HG02840 (cell line): ENCODE results near the gene FAM234A.
"Not testable (repeated sequence)": the region's sequence is repeated elsewhere in the genome, so short reads cannot be mapped to it uniquely, and the experiment has no call there.

Experiments
- ATAC-seq: cut with Tn5 transposase; IDR thresholded peaks from one replicate; pipeline ENCODE4 v1.9.1; 2021; ENCODE audit warnings: mild to moderate bottlenecking, moderate library complexity, moderate number of reproducible peaks; ENCODE audit not compliant: unreplicated experiment, low FRiP score

Gene FAM234A, protein sequence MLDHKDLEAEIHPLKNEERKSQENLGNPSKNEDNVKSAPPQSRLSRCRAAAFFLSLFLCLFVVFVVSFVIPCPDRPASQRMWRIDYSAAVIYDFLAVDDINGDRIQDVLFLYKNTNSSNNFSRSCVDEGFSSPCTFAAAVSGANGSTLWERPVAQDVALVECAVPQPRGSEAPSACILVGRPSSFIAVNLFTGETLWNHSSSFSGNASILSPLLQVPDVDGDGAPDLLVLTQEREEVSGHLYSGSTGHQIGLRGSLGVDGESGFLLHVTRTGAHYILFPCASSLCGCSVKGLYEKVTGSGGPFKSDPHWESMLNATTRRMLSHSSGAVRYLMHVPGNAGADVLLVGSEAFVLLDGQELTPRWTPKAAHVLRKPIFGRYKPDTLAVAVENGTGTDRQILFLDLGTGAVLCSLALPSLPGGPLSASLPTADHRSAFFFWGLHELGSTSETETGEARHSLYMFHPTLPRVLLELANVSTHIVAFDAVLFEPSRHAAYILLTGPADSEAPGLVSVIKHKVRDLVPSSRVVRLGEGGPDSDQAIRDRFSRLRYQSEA

DNA sequence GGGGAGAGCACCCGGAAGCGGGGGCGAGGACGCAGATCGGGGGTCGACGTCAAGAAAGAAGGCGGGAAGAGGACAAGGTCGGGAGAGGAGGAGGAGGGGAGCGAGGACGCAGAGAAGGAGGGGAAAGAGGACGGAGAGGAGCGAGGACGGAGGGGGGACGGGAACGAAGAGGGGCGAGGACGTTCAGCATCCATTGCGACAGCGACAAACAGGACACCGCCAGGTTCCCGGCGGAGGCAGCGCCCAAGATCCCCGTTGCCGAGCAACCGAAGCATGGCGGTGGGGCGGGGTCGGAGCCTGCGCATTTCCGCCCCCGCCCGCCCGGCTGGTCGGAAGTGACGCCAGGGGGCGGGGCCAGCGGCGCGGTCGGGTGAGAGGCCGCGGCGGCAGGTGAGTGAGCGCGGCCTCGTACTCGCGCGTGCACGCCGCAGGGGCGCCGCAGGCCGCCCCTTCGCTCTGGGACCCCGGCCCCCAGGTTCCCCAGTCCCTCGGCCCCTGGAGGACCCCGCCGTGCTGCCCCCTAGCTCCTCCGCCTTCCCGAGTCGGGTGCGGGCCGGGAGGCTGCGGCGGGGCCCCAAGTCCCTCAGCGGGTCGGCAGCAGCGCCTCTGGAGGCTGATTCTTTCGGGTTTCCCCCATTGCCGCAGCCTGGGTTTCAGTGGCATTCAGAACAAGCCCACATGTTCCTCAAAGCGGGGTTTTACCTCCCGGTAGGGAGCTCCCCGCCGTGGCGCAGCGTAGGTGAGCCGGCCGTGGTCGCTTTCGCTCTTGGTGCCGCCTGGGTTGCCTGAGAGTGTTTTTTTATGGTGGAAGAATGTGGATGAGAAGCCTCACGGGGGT lies at the start of gene FAM234A:
Gene FAM234A, plus strand, starts transcription at position 354 of the 838 bp plus-strand sequence. CDS start 19,593 bp downstream, outside the sequence.
- ATAC-seq: peak; percentile 89

DNA sequence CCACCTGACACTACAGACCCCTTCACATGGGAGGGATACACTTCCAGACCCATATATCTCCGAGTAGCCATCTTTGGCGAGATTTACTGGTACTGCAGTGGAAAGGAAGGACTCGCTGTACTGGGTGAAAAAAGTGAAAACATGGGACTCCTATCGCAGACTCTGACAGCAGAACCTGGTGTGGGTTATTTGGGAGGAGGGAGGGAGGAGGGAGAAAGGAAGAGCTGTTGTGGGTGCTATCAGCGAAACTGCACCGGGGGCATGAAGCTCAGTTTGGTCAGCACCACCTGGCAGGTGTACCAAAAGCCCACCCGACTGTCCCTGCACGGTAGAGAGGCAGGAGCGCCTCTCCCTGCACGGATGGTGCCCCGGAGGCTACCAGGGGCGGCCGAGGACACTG lies 49.4 kb upstream of the FAM234A start:
- no peak for ATAC-seq

DNA sequence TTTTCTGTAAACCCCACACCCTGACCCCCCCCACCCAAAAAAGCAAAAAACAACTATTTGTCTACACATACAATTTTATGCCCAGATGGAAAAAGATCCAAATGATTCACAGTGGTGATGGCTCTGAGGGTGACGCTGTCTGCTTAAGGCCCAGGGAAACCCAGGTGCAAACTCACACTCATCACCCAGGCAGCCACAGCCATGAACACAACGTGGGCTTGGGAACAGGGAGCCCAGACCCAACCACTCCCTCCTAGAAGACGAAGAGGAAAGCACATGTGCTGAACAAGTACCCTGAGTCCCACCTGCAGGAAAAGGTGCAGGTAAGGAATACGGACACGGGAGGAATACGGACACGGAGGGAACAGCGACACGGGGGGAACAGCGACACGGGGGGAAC lies 48.9 kb upstream of the FAM234A start:
- no peak for ATAC-seq

DNA sequence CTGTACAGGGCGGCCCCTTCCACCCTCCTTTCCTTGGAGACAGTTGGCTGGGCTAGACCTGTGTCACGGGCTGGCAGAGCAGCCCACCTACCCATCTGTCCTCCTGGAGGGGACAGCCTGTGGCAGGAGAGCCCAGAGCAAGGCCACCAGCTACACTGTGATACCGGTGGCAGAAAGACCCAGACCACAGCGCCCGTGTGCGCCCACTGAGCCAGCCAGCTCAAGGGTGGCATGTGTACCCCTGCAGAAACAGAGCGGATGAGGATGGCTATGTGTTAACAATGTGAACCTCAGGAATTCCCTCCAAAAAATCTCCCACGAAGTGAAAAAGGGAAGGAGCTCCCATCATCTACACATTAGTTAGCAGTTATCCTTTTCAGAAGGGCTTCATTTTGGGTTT lies 47.3 kb upstream of the FAM234A start:
- ATAC-seq: no peak

DNA sequence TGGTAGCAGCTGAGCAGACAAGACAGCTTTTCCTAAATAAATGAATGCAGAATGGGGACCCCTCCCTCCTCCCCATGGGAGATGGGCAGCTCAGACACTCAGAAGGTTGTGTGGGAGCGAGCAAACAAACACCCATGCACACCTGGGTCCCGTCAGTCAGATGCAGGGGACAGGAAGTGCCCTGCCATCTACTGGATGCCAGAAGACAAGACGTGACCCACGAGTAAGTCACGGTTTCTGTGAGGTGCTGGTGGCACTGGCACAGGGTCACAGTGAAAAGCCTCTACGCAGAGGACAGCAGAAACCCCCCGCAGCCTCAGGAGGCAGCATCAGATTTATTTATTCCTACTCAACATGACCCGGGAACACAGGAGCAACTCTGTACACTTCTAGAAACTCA lies 45.9 kb upstream of the FAM234A start:
- ATAC-seq: no peak

DNA sequence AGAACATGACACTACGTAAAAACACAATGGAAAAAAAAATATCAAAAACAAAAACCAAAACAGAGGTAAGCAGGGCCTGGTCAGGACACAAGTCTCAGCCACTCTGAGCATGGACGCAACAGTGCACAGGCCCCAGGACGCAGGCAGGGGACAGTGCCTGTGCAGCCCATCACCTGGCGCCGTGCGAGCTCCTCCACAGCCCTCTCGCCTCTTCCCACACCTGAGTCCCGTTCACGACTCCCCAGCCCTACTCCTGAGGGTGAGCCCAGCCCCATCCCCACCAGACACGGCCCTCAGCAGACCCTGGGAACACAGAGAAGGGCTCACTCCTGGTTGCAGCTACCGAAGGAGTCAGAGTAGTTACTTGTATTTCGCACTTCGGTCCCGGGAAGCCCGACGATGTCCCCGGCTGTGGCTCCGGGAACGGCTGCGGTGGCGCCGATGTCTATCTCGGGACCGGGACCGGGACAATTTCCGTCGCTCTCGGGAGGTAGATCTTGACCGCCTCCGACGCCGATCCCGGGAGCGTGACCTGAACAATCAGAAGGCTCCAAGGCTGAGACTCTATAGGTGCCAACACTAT lies 44.9 kb upstream of the FAM234A start:
- no peak for ATAC-seq

DNA sequence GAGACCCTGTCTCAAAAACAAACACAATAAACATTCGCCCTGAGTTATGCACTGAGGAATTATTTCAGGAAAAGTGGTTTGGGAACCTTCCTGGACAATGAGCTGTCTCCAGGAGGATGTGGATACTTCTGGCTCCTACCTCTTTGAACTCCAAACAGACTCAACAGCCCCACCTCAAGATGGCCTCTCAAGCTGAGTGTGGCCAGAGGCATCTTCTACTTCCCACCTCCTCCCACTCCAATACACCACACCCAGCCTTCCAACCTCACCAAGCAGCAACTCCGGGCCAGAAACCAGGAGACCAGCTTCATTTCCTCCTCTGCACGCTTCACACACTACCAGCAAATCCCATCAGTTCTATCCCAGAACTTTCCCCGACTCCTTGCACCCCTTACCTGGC lies 42.8 kb upstream of the FAM234A start:
- ATAC-seq: no peak

DNA sequence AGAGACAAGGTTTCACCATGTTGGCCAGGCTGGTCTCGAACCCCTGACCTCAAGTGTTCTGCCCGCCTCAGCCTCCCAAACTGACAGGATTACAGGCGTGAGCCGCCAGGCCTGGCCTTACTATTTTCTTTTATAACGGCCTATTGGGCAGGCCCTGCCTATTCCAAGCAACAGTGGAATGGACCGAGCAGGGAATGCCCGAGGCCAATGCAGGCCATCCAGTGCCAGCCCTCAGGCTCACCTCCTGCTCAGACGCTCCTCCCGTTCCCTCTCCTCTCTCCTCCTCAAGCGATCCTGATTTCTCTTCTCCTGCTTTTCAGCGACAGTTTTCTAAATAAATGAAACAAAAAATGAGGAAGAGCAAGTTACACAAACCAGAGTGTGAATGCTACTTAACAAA lies 41.9 kb upstream of the FAM234A start:
- ATAC-seq: no peak

DNA sequence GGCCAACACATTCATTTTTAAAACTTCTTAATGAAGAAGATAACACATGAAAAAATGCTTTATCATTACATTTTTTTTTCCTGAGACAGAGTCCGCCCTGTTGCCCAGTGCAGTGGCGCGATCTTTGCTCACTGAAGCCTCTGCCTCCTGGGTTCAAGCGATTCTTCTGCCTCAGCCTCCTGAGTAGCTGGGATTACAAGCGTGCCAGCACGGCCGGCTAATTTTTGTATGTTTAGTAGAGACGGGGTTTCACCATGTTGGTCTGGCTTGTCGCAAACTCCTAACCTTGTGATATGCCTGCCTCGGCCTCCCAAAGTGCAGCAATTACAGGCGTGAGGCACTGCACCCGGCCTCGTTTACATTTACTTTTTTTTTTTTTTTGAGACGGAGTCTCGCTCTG lies 41.2 kb upstream of the FAM234A start:
- ATAC-seq: no peak

DNA sequence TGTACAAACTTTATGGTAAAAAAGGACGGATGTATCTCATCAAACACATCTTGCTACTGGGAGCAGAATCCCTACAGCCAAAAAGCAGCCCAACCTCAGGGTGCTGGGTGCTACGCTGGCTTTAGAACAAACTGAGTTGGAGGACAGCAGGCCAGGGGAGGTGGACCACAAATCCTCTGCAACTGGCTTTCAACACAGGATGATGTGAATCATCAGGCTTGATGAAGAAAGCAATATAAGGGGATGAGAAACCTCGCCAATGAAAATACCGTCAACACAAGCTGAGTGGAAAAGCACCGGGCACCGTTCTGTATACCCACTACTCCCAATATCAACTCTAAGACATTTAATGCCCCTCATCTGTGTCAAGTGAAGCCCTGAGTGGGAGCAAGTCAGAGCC lies 40.1 kb upstream of the FAM234A start:
- ATAC-seq: no peak

DNA sequence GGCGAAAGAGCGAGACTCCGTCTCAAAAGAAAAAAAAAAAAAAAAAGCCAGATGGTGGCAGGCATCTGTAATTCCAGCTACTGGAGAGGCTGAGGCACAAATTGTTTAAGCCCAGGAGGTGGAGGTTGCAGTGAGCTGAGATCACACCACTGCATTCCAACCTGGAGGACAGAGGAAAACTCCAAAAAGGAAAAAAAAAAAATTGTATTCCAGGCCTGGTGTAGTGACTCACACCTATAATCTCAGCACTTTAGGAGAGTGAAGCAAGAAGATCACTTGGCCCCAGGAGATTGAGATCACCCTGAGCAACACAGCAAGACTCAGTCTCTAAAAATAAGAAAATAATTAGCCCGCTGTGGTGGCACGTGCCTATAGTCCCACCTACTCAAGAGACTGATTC lies 34.2 kb upstream of the FAM234A start:
- no peak for ATAC-seq

DNA sequence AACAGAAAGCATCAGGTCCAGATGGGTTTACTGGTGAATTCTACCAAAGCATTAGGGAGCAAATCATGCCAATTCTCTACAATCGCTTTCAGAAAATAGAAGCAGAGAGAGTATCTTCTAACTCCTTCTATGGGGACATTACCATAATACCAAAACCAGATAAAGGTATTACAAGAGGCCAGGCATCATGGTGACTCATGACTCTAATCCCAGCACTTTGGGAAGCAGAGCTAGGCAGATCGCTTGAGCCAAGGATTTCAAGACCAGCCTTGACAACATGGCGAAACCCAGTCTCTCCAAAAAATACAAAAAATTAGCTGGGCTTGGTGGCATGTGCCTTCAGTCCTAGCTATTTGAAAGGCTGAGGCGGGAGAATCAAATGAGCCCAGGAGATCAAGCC lies 31.4 kb upstream of the FAM234A start:
- ATAC-seq: no peak

DNA sequence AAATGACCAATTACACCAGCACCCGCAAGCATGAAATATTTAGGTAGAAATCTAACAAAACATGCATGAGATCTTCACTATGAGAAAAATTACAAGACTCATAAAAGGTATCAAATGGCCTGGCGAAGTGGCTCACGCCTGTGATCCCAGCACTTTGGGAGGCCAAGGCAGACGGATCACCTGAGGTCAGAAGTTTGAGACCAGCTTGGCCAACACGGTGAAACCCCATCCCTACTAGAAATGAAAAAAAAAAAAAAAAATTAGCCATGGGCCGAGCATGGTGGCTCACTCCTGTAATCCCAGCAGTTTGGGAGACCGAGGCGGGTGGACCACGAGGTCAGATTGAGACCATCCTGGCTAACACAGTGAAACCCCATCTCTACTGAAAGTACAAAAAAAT lies 30.6 kb upstream of the FAM234A start:
- ATAC-seq: not testable (repeated sequence)

DNA sequence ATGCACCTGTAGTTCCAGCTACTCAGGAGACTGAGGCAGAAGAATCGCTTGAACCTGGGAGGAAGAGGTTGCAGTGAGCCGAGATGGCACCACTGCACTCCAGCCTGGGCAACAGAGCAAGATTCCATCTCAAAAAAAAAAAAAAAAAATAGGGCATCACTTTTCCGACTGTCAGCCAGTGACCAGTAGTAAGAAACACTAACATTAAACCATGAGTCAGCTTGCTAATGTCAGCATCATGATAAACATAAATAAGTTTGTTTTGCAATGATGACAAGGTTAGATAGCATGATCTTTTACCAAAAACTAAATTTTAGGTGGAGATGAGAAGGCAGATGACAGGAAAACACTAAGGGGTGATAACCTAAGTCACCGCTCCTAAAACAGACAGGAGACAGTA lies 25.3 kb upstream of the FAM234A start:
- ATAC-seq: not testable (repeated sequence)

DNA sequence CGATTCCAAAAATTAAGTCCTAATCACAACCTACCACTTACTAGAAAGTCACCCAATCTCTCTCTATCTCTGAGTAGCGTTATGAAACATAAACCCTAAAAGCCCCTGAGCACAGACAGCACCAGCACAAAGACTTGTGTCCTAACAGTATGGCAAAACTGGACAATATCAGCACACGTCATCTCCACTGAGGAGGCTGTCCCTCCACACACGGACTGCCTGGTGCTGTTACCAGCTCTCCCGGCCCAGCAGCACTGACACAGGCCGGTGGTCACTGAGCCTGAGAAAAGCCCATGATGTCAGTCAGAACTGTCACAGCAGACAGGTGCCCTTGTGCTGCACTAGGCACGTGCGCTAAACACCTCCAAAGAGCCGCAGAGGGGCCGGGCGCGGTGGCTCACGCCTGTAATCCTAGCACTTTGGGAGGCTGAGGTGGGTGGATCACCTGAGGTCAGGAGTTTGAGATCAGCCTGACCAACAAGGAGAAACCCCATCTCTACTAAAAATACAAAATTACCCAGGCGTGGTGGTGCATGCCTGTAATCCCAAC lies 22.9 kb upstream of the FAM234A start:
- not testable (repeated sequence) for ATAC-seq

DNA sequence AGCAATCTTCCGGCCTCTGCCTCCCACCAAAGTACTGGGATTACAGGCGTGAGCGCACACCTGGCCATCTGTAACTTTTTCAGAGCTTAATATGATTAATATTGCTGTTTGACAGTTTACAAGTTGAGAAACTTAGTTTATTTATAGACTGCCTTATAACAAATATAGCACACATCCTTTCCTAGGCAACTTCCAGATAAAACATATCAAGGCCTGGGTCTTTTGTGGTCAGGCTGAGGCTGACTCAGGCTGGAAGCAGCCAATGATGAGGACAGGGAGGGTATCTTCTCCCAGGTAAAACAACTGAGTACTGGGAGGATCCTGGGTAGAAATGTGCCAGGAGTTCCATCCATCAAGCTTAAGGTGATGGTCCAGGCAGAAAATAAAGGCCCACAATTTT lies 21.6 kb upstream of the FAM234A start:
- no peak for ATAC-seq

DNA sequence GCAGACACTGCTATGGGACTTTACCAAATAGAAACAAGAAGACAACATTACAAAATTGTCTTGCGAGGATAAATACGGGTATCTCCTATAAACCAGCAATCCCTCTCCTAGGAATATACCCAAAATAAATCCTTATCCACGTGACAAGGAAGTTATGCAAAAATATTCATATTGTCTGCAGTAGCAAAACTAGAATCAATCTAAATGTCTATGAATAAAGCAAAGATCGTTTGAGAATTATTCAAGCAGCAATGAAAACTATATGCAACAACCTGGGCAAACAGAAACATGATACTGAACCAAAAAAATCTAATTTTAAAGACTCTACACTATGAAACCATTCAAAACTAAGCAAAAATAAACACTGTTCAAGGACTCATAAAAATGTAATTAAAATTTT lies 14.6 kb upstream of the FAM234A start:
- ATAC-seq: no peak

DNA sequence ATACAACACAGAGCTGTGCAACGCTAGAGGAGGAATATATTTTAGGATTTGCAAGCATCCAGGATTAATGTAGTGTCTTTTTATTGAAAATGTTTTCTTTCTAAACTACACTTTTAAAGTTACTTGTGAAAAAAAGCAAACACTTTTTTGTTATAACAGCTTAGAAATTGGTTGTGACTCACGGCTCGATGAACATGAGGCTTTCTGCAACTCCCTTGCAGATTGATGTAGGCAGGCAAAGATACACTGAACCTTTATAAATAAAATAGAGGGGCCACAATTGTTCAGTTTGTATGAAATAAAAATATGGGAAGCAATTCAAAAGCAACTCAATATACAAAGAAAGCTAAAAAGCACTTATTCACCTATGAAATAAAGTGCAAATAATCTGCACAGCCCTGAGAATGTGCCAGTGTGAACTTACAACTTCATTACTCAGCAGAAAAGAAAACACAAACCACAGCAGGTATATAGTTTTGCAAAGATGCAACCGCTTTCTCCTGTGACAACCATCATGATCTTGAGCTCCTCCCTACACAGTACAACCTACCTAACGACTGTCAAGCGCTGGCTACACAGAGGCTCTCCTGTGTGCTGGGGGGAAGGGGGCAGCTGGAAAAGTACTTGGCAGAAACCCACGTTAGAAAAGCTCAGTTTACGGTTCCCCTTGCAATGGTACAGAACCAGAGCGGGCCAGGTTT lies 6.3 kb upstream of the FAM234A start:
- peak; percentile 3 for ATAC-seq

DNA sequence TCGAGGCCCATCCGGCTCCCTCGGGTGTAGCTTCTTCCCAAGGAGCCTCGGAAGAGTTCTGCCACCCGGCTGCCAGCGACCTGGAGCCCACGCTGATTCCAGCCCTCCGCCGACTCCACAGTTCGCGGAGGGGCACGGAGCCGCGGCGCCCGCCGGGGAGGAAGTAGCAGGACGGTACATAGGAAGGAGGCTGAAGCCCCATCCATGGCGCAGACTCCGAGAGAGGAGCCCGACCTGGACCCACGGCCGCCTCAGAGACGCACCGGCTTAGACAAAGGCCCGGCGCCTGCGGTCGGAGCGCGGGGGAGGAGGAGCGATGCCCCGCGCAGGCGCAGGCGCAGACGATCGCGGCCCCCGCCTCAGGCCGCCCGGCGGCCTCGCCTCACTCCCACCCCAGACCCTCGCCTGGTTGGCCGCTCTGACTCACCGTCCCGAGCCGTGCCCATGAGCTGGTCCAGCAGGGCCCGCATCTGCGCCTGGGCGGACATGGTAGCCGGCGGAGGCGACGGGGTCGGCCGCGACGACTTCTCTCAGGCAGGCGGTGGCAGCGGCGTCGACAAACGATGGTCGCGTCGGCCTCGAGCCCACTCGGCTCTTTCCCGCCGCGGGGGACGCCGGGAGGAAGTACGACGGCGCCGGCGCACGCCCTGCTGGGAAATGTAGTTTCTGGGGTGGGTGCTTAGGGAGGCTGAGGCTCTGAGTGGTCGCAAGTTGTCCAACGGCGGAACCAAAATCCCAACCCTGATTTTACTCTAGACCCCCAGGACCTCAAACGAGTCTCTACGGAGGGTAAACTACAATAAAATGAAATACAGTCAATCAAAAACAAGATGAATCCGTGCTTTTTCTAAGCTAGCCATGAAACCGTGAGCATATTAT lies 5.5 kb upstream of the FAM234A start, which contains the start of gene LUC7L:
Gene LUC7L, minus strand, starts transcription at position 598 of the 879 bp plus-strand sequence. Its CDS starts 110 bp downstream, at position 488.
- ATAC-seq: peak; percentile 82
